SJCRH30 (cell line): ENCODE data around the gene MED27. TPM values are rescaled to one million over a fixed set of nuclear protein-coding genes. Genes with fewer than 3 reads are reported as not detected.

Experiments used
- DNase-seq, 2 experiments: peaks; one replicate each; pipeline ENCODE4 v3.0.0-alpha.2; 2015 to 2020
- H3K27ac ChIP-seq: fragments of 250-450 bp; sonication (Bioruptor Pico); 2 replicates; pipeline ENCODE4 v1.5.1; 2020; ENCODE audit warnings: mild to moderate bottlenecking, moderate library complexity
- H3K27me3 ChIP-seq: fragments of 250-450 bp; sonication (Bioruptor Pico); 2 replicates; pipeline ENCODE4 v1.5.1; 2020; ENCODE audit warnings: mild to moderate bottlenecking, moderate library complexity
- H3K36me3 ChIP-seq: fragments of 250-450 bp; sonication (Bioruptor Pico); 2 replicates; pipeline ENCODE4 v1.5.1; 2020; ENCODE audit warnings: mild to moderate bottlenecking, moderate library complexity
- H3K4me1 ChIP-seq: fragments of 250-450 bp; sonication (Bioruptor Pico); 2 replicates; pipeline ENCODE4 v1.5.1; 2020; ENCODE audit warnings: mild to moderate bottlenecking, moderate library complexity
- H3K4me3 ChIP-seq: fragments of 250-450 bp; sonication (Bioruptor Pico); 2 replicates; pipeline ENCODE4 v1.5.1; 2020; ENCODE audit warnings: mild to moderate bottlenecking, moderate library complexity
- H3K9me3 ChIP-seq: fragments of 250-450 bp; sonication (Bioruptor Pico); replicated peaks from 2 replicates; pipeline ENCODE4 v1.5.1; 2020; ENCODE audit warnings: mild to moderate bottlenecking, moderate library complexity
- total RNA-seq: library from RNA; depleted of rRNA; stranded (reverse); fragments of >200 nt; shearing (Covaris generic); gene quantifications from 2 replicates; pipeline ENCODE4 v1.2.3, GENCODE V29; 2014

Gene MED27
- total RNA-seq, 1 experiment from 2014 or later, result 50.7 TPM

DNA sequence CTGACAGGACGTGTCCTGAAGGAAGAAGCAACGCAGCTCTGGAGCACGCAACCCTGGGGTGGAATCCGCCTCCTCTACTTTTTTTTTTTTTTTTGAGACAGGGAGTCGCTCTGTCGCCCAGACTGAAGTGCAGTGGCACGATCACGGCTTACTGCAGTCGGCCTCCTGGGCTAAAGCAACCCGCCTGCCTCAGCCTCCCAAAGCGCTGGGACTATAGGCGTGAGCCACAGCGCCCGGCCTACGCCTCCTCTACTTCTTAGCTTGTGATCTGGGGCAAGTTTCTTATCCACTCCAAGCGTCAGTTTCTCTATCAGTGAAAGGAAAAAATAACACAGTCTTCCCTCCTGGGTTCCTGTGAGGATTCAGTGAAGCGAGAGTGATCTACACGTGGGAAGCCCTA, 243.6 kb downstream of the MED27 start:
- no peaks in the 10 kb centered on the region for H3K27me3 ChIP-seq
- H3K27ac ChIP-seq, result peak overlapping the region; percentile 91
- H3K4me3 ChIP-seq, result no peak overlapping the region
- peaks cover 10% of the 10 kb centered on the region for H3K9me3 ChIP-seq
- no peak for DNase-seq
- peaks cover 42% of the 10 kb centered on the region for H3K4me1 ChIP-seq
- H3K36me3 ChIP-seq, result no peaks in the 10 kb centered on the region

DNA sequence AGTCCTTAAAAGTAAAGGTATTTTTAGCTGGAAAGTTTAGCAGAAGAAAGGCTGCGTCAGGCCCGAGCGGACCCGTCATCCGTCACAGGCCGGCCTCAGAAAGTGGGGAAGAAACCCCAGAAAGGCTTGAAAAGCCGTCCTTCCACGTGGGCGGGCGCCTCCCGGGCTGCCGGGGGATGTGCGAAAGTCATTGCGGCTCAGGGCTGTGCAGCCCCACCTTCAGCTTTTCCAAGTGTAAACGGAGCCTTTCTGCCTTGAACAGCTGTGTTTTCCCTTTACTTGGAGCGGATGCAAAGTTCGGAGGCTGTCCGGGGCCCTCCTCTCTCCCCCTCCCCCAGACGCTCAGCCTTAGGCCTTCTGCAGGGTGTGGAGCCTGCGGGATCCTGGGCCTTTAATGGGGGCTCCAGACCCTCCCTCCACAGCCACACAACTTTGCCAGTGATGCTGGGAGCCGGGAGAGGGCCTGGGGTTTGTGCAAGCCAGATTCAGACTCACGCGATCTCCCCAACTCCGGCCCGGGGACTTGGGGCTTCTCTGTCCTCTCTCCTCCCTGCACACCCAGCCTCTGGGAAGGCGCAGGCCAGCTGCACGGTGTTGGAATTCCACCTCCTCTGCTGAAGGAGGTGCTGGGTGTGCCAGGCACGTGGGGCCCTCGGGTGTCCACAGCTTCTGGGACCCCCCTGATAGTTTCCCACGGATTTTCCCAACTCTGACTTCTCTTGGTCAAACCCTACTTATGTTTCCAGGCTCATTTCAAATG, 244.3 kb downstream of the MED27 start:
- Histone ChIP-seq H3K4me1 (peaks cover 38% of the 10 kb centered on the region), H3K36me3 (no peaks in the 10 kb centered on the region), H3K9me3 (peaks cover 10% of the 10 kb centered on the region), H3K27me3 (no peaks in the 10 kb centered on the region), H3K4me3 (peak overlapping the region; percentile 39), H3K27ac (peak overlapping the region; percentile 91)
- peak; percentile 94 to 97 for DNase-seq

DNA sequence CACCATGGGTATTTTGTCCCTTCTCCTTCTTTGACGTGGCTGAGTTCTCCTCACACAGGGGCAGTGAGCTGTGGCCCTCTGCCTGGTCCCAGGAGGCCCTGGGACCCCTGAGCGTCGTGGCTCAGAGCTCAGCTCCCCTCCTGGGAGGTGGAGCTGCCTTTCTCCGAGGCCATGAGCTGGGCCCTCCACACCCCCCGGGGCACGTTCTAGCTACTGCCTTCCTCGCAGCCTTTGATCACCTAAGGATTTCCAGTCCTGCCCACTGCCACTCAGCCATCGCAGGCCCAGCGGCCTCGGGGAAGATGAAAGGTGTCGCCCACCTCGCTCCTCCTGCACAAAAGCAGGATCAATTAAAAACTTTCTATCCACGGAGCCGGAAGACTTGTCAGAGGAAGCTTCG, 244.9 kb downstream of the MED27 start:
- DNase-seq, result peak; percentile 62 to 69
- Histone ChIP-seq H3K36me3 (no peaks in the 10 kb centered on the region), H3K27ac (peak overlapping the region; percentile 91), H3K9me3 (peaks cover 10% of the 10 kb centered on the region), H3K27me3 (no peaks in the 10 kb centered on the region), H3K4me3 (peak overlapping the region; percentile 39), H3K4me1 (peaks cover 34% of the 10 kb centered on the region)

DNA sequence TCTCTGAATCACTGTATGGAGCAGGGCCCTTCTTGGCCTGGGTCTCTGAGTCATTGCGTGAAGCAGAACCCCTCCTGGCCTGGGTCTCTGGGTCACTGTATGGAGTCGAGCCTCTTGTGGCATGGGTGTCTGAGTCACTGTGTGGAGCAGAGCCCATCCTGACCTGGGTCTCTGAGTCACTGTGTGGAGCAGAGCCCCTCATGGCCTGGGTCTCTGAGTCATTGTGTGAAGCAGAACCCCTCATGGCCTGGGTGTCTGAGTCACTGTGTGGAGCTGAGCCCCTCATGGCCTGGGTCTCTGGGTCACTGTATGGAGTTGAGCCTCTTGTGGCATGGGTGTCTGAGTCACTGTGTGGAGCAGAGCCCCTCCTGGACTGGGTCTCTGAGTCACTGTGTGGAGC, 245.8 kb downstream of the MED27 start:
- H3K36me3 ChIP-seq, result no peaks in the 10 kb centered on the region
- peaks cover 10% of the 10 kb centered on the region for H3K9me3 ChIP-seq
- no peak overlapping the region for H3K27ac ChIP-seq
- H3K4me1 ChIP-seq, result peaks cover 26% of the 10 kb centered on the region
- DNase-seq, result peak in 1 of 2 experiments; percentile 25
- H3K4me3 ChIP-seq, result no peak overlapping the region
- H3K27me3 ChIP-seq, result no peaks in the 10 kb centered on the region

- Histone ChIP-seq H3K27me3 (no peaks in the 10 kb centered on the region), H3K9me3 (peaks cover 10% of the 10 kb centered on the region), H3K4me3 (no peak overlapping the region), H3K36me3 (no peaks in the 10 kb centered on the region), H3K27ac (no peak overlapping the region), H3K4me1 (peaks cover 20% of the 10 kb centered on the region)
- no peak for DNase-seq
These were observed 246.6 kb downstream of the MED27 start for GRCh38 chr9:131833083-131833482.

DNA sequence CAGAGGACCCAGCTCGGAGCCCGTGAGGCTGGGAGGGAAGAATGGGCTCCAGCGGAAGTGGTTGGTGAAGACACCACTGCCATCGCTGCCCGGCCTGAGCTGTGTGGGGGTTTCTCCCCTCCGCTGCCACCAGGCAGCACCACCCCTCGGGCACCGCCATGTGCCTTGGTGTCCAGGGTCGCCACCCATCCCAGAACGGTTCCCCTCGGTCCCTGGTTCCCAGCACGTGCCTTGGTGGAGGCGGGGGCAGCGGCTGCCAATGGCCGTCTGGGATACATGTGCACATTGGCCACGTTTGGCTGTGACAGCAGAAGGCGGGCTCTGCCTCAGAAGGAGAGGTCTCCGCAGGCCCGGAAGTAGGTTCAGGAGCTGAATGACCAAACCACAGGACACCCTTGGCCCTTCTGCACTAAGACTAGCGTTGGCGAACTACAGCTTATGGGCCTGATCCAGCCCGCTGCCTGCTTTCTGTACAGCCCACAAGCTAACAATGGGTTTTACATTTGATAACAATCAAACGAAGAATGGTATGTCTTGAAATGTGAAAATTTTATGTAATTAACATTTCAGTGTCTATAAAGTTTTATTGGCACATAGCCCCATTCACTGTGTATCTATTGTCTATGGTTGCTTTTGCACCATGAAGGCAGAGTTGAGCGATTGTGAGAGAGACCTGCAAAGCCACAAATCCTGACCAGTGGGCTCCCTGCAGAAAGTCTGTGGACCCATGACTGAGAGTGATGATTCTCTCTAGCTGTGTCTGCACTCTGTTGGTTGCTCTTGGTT, 248.1 kb downstream of the MED27 start:
- Histone ChIP-seq H3K27ac (no peak overlapping the region), H3K27me3 (no peaks in the 10 kb centered on the region), H3K36me3 (no peaks in the 10 kb centered on the region), H3K4me3 (no peak overlapping the region), H3K9me3 (peaks cover 10% of the 10 kb centered on the region), H3K4me1 (peaks cover 17% of the 10 kb centered on the region)
- no peak for DNase-seq

DNA sequence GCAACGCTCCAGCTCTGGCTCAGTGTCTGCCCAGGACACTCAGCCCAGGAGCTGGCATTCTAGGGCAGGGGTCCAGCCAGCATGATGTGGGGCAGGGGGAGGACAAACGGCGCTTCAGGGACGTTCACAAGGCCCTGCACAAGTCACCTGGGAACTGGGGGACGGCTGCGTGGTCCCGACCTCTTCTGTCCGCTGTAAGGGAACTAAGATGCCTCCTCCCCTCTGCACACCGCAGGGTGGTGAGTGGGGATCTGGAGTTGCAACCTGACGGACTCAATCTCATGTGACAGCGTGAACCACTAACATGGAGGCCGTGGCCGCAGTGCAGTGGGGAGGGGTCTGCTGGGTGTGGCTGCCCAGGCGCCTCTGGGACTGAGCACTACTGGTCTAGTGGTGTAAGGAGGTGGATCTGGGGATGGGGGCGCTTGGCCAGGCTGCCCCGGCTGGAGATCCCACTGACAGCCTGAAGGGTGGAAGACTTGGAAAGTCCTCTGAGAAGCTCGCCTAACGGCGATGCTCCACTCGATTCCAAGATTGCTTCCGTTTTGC, 251.8 kb downstream of the MED27 start:
- Histone ChIP-seq H3K4me3 (no peak overlapping the region), H3K27me3 (peaks cover 3% of the 10 kb centered on the region; the same call in 1 of the 2 replicates), H3K4me1 (peaks cover 2% of the 10 kb centered on the region; the same call in 1 of the 2 replicates), H3K27ac (no peak overlapping the region), H3K36me3 (no peaks in the 10 kb centered on the region), H3K9me3 (no peaks in the 10 kb centered on the region)
- no peak for DNase-seq

GRCh38 chr9:131826966-131827525, 252.6 kb downstream of the MED27 start:
- Histone ChIP-seq H3K9me3 (no peaks in the 10 kb centered on the region), H3K27me3 (peaks cover 3% of the 10 kb centered on the region; the same call in 1 of the 2 replicates), H3K27ac (no peak overlapping the region), H3K4me1 (peaks cover 2% of the 10 kb centered on the region; the same call in 1 of the 2 replicates), H3K4me3 (no peak overlapping the region), H3K36me3 (no peaks in the 10 kb centered on the region)
- DNase-seq, result no peak

GRCh38 chr9:131826053-131826452, 253.6 kb downstream of the MED27 start:
- Histone ChIP-seq H3K4me1 (peaks cover 2% of the 10 kb centered on the region; the same call in 1 of the 2 replicates), H3K4me3 (no peak overlapping the region), H3K27ac (no peak overlapping the region), H3K36me3 (no peaks in the 10 kb centered on the region), H3K9me3 (no peaks in the 10 kb centered on the region), H3K27me3 (peaks cover 3% of the 10 kb centered on the region; the same call in 1 of the 2 replicates)
- DNase-seq, result no peak

GRCh38 chr9:131824953-131825495, 254.6 kb downstream of the MED27 start:
- H3K4me1 ChIP-seq, result peaks cover 2% of the 10 kb centered on the region; the same call in 1 of the 2 replicates
- peaks cover 3% of the 10 kb centered on the region; the same call in 1 of the 2 replicates for H3K27me3 ChIP-seq
- DNase-seq, result no peak
- no peaks in the 10 kb centered on the region for H3K36me3 ChIP-seq
- no peak overlapping the region for H3K4me3 ChIP-seq
- H3K9me3 ChIP-seq, result no peaks in the 10 kb centered on the region
- H3K27ac ChIP-seq, result no peak overlapping the region

DNA sequence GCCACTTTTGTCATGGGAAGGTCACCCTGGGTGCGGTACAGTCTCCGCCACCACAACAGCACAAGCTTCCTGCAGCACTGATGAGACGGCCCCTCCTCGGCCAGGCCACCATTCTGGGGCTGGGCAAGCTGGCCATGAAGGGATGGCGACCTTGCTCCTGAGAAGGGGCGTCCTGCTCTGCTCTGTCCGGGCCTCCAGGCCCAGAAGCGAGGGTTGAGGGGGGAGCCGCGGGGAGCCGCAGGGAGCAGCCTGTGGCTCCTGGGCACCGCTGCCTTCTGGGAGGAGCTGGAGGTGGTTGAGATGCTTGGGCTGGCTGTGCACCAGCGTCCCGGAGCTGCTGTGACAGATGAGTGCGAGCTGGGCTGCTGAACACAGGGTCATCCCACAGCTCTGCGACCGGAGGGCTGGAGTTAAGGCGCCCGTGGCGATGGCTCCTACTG, 255.5 kb downstream of the MED27 start:
- H3K36me3 ChIP-seq, result no peaks in the 10 kb centered on the region
- no peak overlapping the region for H3K27ac ChIP-seq
- peak; percentile 52 to 67 for DNase-seq
- peaks cover 2% of the 10 kb centered on the region; the same call in 1 of the 2 replicates for H3K4me1 ChIP-seq
- peak overlapping the region; percentile 42 for H3K4me3 ChIP-seq
- no peaks in the 10 kb centered on the region for H3K9me3 ChIP-seq
- H3K27me3 ChIP-seq, result peaks cover 3% of the 10 kb centered on the region; the same call in 1 of the 2 replicates

DNA sequence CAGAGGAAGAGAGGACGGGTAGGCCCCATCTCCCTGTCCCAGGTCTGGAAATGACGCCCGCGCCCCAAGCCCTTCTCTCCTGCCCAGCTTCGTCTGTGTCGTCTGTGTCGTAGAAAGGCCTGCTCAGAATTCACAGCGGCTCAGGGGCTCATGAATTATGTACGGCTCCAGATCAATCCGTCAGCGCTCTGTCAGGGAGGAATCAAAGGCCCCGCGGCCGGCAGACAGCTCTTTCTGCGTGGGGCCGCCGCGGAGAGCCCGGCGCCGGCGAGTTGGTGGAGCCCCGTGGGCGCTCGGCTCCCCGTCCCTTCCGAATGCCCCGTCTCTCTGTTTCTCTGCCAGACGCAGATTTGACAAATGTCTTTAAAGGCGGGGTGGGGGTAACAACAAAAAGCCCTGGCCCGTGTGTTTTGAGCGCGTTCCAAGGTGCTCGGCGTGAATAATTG, 255.9 kb downstream of the MED27 start:
- H3K36me3 ChIP-seq, result no peaks in the 10 kb centered on the region
- H3K27me3 ChIP-seq, result peaks cover 3% of the 10 kb centered on the region; the same call in 1 of the 2 replicates
- H3K9me3 ChIP-seq, result no peaks in the 10 kb centered on the region
- peak overlapping the region; percentile 42 for H3K4me3 ChIP-seq
- no peak overlapping the region for H3K27ac ChIP-seq
- no peak for DNase-seq
- peaks cover 2% of the 10 kb centered on the region; the same call in 1 of the 2 replicates for H3K4me1 ChIP-seq

DNA sequence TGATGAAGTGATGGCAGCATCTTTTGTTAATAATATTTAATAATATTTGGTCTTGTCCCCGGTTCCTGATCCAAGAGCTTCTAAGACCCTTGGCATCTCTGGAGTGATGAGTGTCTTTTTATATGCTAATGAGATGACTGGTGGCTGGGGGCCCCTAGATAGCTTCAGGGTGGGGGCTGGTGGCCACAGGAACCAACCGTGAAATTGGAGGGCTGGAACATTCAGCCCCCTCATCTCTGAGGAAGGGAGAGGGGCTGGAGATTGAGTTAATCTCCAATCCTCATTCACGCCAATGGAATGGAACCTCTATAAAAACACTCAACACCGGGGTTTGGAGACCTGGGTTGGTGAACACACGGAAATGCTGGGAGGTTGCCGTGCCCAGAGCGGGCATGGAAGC, 261.6 kb downstream of the MED27 start:
- Histone ChIP-seq H3K36me3 (no peaks in the 10 kb centered on the region), H3K4me3 (no peak overlapping the region), H3K27ac (peak overlapping the region; percentile 30), H3K9me3 (no peaks in the 10 kb centered on the region), H3K27me3 (no peaks in the 10 kb centered on the region), H3K4me1 (peaks cover 39% of the 10 kb centered on the region)
- DNase-seq, result peak; percentile 64 to 82

DNA sequence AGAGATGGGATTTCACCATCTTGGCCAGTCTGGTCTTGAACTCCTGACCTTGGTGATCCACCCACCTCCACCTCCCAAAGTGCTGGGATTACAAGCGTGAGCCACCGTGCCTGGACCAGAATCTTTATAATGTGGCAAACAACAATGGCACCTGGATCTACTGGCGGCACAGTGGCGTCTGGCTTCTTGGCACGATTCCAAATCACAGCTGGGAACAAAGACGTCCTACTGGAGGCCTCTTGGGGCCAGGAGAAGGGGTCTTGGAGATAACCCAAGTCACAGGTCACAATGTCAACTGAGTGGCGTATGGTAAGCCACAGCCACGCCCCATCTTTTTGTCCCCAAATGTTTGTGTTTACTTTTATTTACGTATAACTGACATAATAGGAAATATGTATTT, 262.0 kb downstream of the MED27 start:
- Histone ChIP-seq H3K9me3 (no peaks in the 10 kb centered on the region), H3K4me1 (peaks cover 39% of the 10 kb centered on the region), H3K4me3 (no peak overlapping the region), H3K27me3 (no peaks in the 10 kb centered on the region), H3K36me3 (no peaks in the 10 kb centered on the region), H3K27ac (peak overlapping the region; percentile 30)
- DNase-seq, result peak; percentile 64 to 83
